WTC11 (cell line): ENCODE measurements around the gene FBXL16. TPM values are rescaled to one million over a fixed set of nuclear protein-coding genes. Genes with fewer than 3 reads are reported as not detected.

Experiments
- ATF1 ChIP-seq: sonication (generic); formaldehyde crosslinking; IDR thresholded peaks from 2 replicates; pipeline ENCODE4 v1.8.1; 2023; ENCODE audit warnings: mild to moderate bottlenecking, moderate library complexity, missing genetic modification reagents
- ATF2 ChIP-seq: sonication (generic); formaldehyde crosslinking; IDR thresholded peaks from 2 replicates; pipeline ENCODE4 v1.8.1; 2022; ENCODE audit warnings: low read depth, missing genetic modification reagents, borderline replicate concordance
- CREM ChIP-seq: sonication (generic); formaldehyde crosslinking; IDR thresholded peaks from 2 replicates; pipeline ENCODE4 v1.8.1; 2022; ENCODE audit warnings: mild to moderate bottlenecking, missing genetic modification reagents, moderate library complexity
- EMX1 ChIP-seq: fragments of 250-450 bp; sonication (Bioruptor Pico); IDR thresholded peaks from 2 replicates; pipeline ENCODE4 v1.8.0; 2021; ENCODE audit warnings: mild to moderate bottlenecking
- FOXK1 ChIP-seq: sonication (generic); formaldehyde crosslinking; IDR thresholded peaks from 2 replicates; pipeline ENCODE4 v1.8.0; 2022; ENCODE audit warnings: mild to moderate bottlenecking, moderate library complexity, missing genetic modification reagents
- FOXP1 ChIP-seq: sonication (generic); formaldehyde crosslinking; IDR thresholded peaks from 2 replicates; pipeline ENCODE4 v1.8.0; 2022; ENCODE audit warnings: missing genetic modification reagents, mild to moderate bottlenecking, moderate library complexity, borderline replicate concordance
- IRF2 ChIP-seq: sonication (generic); formaldehyde crosslinking; IDR thresholded peaks from 2 replicates; pipeline ENCODE4 v1.8.0; 2022; ENCODE audit warnings: low read depth, missing genetic modification reagents, borderline replicate concordance
- KAT7 ChIP-seq: sonication (generic); formaldehyde crosslinking; IDR thresholded peaks from 2 replicates; pipeline ENCODE4 v1.8.1; 2023; ENCODE audit warnings: missing genetic modification reagents, mild to moderate bottlenecking, borderline replicate concordance
- MAX ChIP-seq: sonication (generic); formaldehyde crosslinking; IDR thresholded peaks from 2 replicates; pipeline ENCODE4 v1.8.0; 2022; ENCODE audit warnings: mild to moderate bottlenecking, missing genetic modification reagents
- NR2C2 ChIP-seq: sonication (generic); formaldehyde crosslinking; IDR thresholded peaks from 2 replicates; pipeline ENCODE4 v1.8.0; 2022; ENCODE audit warnings: mild to moderate bottlenecking, missing genetic modification reagents
- OVOL2 ChIP-seq: fragments of 250-450 bp; sonication (Bioruptor Pico); IDR thresholded peaks from 2 replicates; pipeline ENCODE4 v1.9.0; 2021; ENCODE audit warnings: mild to moderate bottlenecking, borderline replicate concordance
- SOX15 ChIP-seq: fragments of 250-450 bp; sonication (Bioruptor Pico); IDR thresholded peaks from 2 replicates; pipeline ENCODE4 v1.9.0; 2021; ENCODE audit warnings: mild to moderate bottlenecking
- TEAD4 ChIP-seq: sonication (generic); formaldehyde crosslinking; IDR thresholded peaks from 2 replicates; pipeline ENCODE4 v1.8.0; 2022; ENCODE audit warnings: mild to moderate bottlenecking, missing genetic modification reagents
- TP53 ChIP-seq: sonication (generic); formaldehyde crosslinking; IDR thresholded peaks from 2 replicates; pipeline ENCODE4 v1.8.1; 2023; ENCODE audit warnings: mild to moderate bottlenecking, missing genetic modification reagents
- USF2 ChIP-seq: sonication (generic); formaldehyde crosslinking; IDR thresholded peaks from 2 replicates; pipeline ENCODE4 v1.8.1; 2023; ENCODE audit warnings: mild to moderate bottlenecking, missing genetic modification reagents, moderate library complexity
- ZBTB43 ChIP-seq: sonication (generic); formaldehyde crosslinking; IDR thresholded peaks from 2 replicates; pipeline ENCODE4 v1.8.1; 2023; ENCODE audit warnings: mild to moderate bottlenecking, missing genetic modification reagents
- ZNF121 ChIP-seq: sonication (generic); formaldehyde crosslinking; IDR thresholded peaks from 2 replicates; pipeline ENCODE4 v1.8.0; 2023; ENCODE audit warnings: missing genetic modification reagents
- ZNF138 ChIP-seq: sonication (generic); formaldehyde crosslinking; conservative IDR thresholded peaks from 2 replicates; pipeline ENCODE4 v1.8.1; 2022; ENCODE audit warnings: mild to moderate bottlenecking, moderate library complexity, missing genetic modification reagents
- ZNF263 ChIP-seq: sonication (generic); formaldehyde crosslinking; IDR thresholded peaks from 2 replicates; pipeline ENCODE4 v1.8.1; 2022; ENCODE audit warnings: low read depth, mild to moderate bottlenecking, moderate library complexity, missing genetic modification reagents
- ZNF281 ChIP-seq: sonication (generic); formaldehyde crosslinking; IDR thresholded peaks from 2 replicates; pipeline ENCODE4 v1.8.0; 2023; ENCODE audit warnings: mild to moderate bottlenecking, missing genetic modification reagents
- ZNF396 ChIP-seq: fragments of 250-450 bp; sonication (Bioruptor Pico); IDR thresholded peaks from 2 replicates; pipeline ENCODE4 v1.8.0; 2021; ENCODE audit warnings: mild to moderate bottlenecking, moderate library complexity, borderline replicate concordance
- ZNF425 ChIP-seq: fragments of 250-450 bp; sonication (Bioruptor Pico); conservative IDR thresholded peaks from 2 replicates; pipeline ENCODE4 v1.9.0; 2021; ENCODE audit warnings: mild to moderate bottlenecking
- ZNF671 ChIP-seq: fragments of 250-450 bp; sonication (Bioruptor Pico); IDR thresholded peaks from 2 replicates; pipeline ENCODE4 v1.8.0; 2021; ENCODE audit warnings: mild to moderate bottlenecking
- total RNA-seq: library from RNA; stranded (reverse); gene quantifications from 3 replicates; pipeline ENCODE4 v1.2.3, GENCODE V29; 2021

Gene FBXL16
- total RNA-seq, 1 experiment from 2014 or later: 22.7 TPM

GRCh38 chr16:720447-720989 is 14.9 kb upstream of the FBXL16 start (continued):
- TF ChIP-seq ZNF263: no peak
- TF ChIP-seq MAX (CRISPR knock-in tag): peak; percentile 73
- TF ChIP-seq ZNF138 (CRISPR knock-in tag): no peak
- no peak for TF ChIP-seq FOXK1 (CRISPR knock-in tag)
- 0 out of 2 replicates have a peak, but pooled peaks have one; percentile 20 for TF ChIP-seq TEAD4 (CRISPR knock-in tag)
- peak; percentile 61; the same call in 1 of the 2 replicates for TF ChIP-seq ZBTB43 (CRISPR knock-in tag)
- peak; percentile 89 for TF ChIP-seq ZNF121 (CRISPR knock-in tag)
- TF ChIP-seq ZNF281: 0 out of 2 replicates have a peak, but pooled peaks have one; percentile 28
- no peak for TF ChIP-seq OVOL2 (CRISPR knock-in tag)
- no peak for TF ChIP-seq ZNF425 (CRISPR knock-in tag)
- no peak for TF ChIP-seq CREM (CRISPR knock-in tag)
- no peak; the same call in 1 of the 2 replicates for TF ChIP-seq TP53 (CRISPR knock-in tag)
- TF ChIP-seq ZNF396 (CRISPR knock-in tag): no peak
- TF ChIP-seq SOX15: no peak
- no peak for TF ChIP-seq USF2 (CRISPR knock-in tag)
- TF ChIP-seq ZNF671 (CRISPR knock-in tag): no peak
- TF ChIP-seq KAT7 (CRISPR knock-in tag): no peak
- no peak for TF ChIP-seq ATF2 (CRISPR knock-in tag)
- TF ChIP-seq ATF1: no peak
- TF ChIP-seq IRF2 (CRISPR knock-in tag): no peak
- TF ChIP-seq NR2C2 (CRISPR knock-in tag): no peak
- TF ChIP-seq EMX1 (CRISPR knock-in tag): no peak
- TF ChIP-seq FOXP1: 0 out of 2 replicates have a peak, but pooled peaks have one; percentile 20
- TF ChIP-seq, all 79 proteins: peak for 10
